Stimulated activated CD4-positive, alpha-beta T cell treated with anti-CD3 and anti-CD28 coated beads, Interleukin-12 subunit alpha, Interleukin-12 subunit beta, amount 100 ng/mL, for 48 hours (primary cell): ENCODE results near the gene OXSR1.
A peak's percentile ranks its signal among the peaks of the same experiment; 100 is the strongest.
"Not testable (repeated sequence)": the region's sequence is repeated elsewhere in the genome, so short reads cannot be mapped to it uniquely, and the experiment has no call there.

Source experiments
- DNase-seq, 3 donors: peaks; one replicate each; pipeline ENCODE4 v3.0.0-alpha.2; 2020; ENCODE audit warnings: low read depth in 2 of 3, low spot score in 1 of 3

OXSR1 gene

GRCh38 chr3:38127611-38128302 is 37.6 kb upstream of the OXSR1 start:
- DNase-seq, result no peak

- no peak for DNase-seq
Measured at GRCh38 chr3:38128303-38128655, 37.1 kb upstream of the OXSR1 start.

GRCh38 chr3:38129058-38129457 is 36.3 kb upstream of the OXSR1 start:
- no peak for DNase-seq

GRCh38 chr3:38130631-38131065 is 34.7 kb upstream of the OXSR1 start:
- DNase-seq, result no peak

GRCh38 chr3:38131621-38132369 is 33.5 kb upstream of the OXSR1 start:
- peak in 1 of 3 donors; percentile 35 for DNase-seq

- no peak for DNase-seq
Measured at GRCh38 chr3:38133209-38133556, 32.2 kb upstream of the OXSR1 start.

- no peak for DNase-seq
Measured at GRCh38 chr3:38133557-38134405, 31.6 kb upstream of the OXSR1 start.

GRCh38 chr3:38134517-38135143 is 30.7 kb upstream of the OXSR1 start:
- DNase-seq, result not testable (repeated sequence)

- DNase-seq, result not testable (repeated sequence)
Measured at GRCh38 chr3:38135621-38136277, 29.6 kb upstream of the OXSR1 start.

GRCh38 chr3:38136393-38136776 is 29.0 kb upstream of the OXSR1 start:
- no peak for DNase-seq

- DNase-seq, result peak; percentile 97 to 99 (median 97)
Measured at GRCh38 chr3:38136777-38137614, 28.3 kb upstream of the OXSR1 start, which contains the start of gene ACAA1. TSS of gene ACAA1 (minus strand) at chr3:38137127. CDS start at chr3:38137035, 92 bp downstream.

GRCh38 chr3:38137615-38138348 is 27.6 kb upstream of the OXSR1 start:
- peak in 1 of 3 donors; percentile 43 for DNase-seq

GRCh38 chr3:38138349-38139190 is 26.8 kb upstream of the OXSR1 start, which contains the start of gene MYD88:
TSS of gene MYD88 (plus strand) at chr3:38138661. CDS start at chr3:38138701, 40 bp downstream.
- DNase-seq, result peak; percentile 59 to 79 (median 71)

GRCh38 chr3:38139191-38139590 is 26.1 kb upstream of the OXSR1 start:
- no peak for DNase-seq

- no peak for DNase-seq
Measured at GRCh38 chr3:38139652-38140051, 25.7 kb upstream of the OXSR1 start.

- no peak for DNase-seq
Measured at GRCh38 chr3:38140326-38141172, 24.8 kb upstream of the OXSR1 start.
